ENCODE data around the gene COL4A6. TPM values are rescaled to one million over a fixed set of nuclear protein-coding genes. Genes with fewer than 3 reads are reported as not detected.

The COL4A6 gene
- total RNA-seq, 1 experiment from 2014 or later = 2.4 TPM

GRCh38 chrX:108309144-108309543 is 129.1 kb downstream of the COL4A6 start:
- BruUV-seq (replicated peaks) = no TSS peak
- intact Hi-C loops (cut with micrococcal nuclease) = no loop called here
- ChIA-PET CTCF (no interaction called here), POLR2A (no interaction called here), RAD21 (ENCODE audit: low non-redundant PET in 1 of 2, low total read pairs in 2 of 2, uncharacterized antibody in 2 of 2, unreplicated experiment in 2 of 2) (no interaction called here)
- H3K27me3 ChIP-seq (ENCODE audit: insufficient read depth, low read length) = no peaks in the 10 kb centered on the region
- DNase-seq (ENCODE audit: low read depth, low spot score) (peak; percentile 35), ATAC-seq (peak; percentile 60)
- H3K9me3 ChIP-seq (ENCODE audit: control insufficient read depth in 1 of 2, insufficient read depth in 1 of 2, low read depth in 1 of 2, low read length in 2 of 2) = no peaks in the 10 kb centered on the region
- H3K4me3 ChIP-seq (replicated peaks in 1 of 2; ENCODE audit: low read depth in 1 of 2, low read length in 2 of 2) = peak overlapping the region in 1 of 2 experiments; percentile 11; a peak in 2 of 4 replicates
- peaks cover 14 to 48% of the 10 kb centered on the region in 2 experiments for H3K4me1 ChIP-seq (ENCODE audit: control insufficient read depth in 1 of 2, insufficient read depth in 2 of 2, low read length in 2 of 2)
- no peaks in the 10 kb centered on the region for H3K36me3 ChIP-seq (ENCODE audit: control insufficient read depth in 1 of 2, insufficient read depth in 2 of 2, low read length in 2 of 2)
- H3K4me2 ChIP-seq (ENCODE audit: low read length) = peak overlapping the region; percentile 60
- H3K27ac ChIP-seq (ENCODE audit: low read depth, low read length) = 0 out of 2 replicates have a peak overlapping the region, but pooled peaks have one; percentile 18
- H3K79me2 ChIP-seq (ENCODE audit: insufficient read depth, low read length) = no peaks in the 10 kb centered on the region
- no peaks in the 10 kb centered on the region for H3K9me2 ChIP-seq (ENCODE audit: insufficient read depth)
- TF ChIP-seq ZNF274 (IDR thresholded peaks at IDR 0.05; ENCODE audit: low read depth, low read length) (no peak), SIN3A (IDR thresholded peaks at IDR 0.05; ENCODE audit: low read depth) (no peak), SP1 (IDR thresholded peaks at IDR 0.05; ENCODE audit: low read depth) (peak; percentile 14; the same call in 1 of the 2 replicates), POLR2AphosphoS5 (IDR thresholded peaks at IDR 0.05; ENCODE audit: low read depth, low read length) (no peak), CEBPB (IDR thresholded peaks at IDR 0.05; ENCODE audit: low read depth) (0 out of 2 replicates have a peak, but pooled peaks have one; percentile 9), TCF7L2 (IDR thresholded peaks at IDR 0.05; ENCODE audit: borderline replicate concordance, extremely low read depth, insufficient read depth, insufficient read length) (peak; percentile 79)
- H2AFZ ChIP-seq (ENCODE audit: low read depth, low read length, poor library complexity, severe bottlenecking) = no peak overlapping the region
- no peaks in the 10 kb centered on the region for H4K20me1 ChIP-seq (ENCODE audit: insufficient read depth)
- H3K9ac ChIP-seq (ENCODE audit: low read length) = no peak overlapping the region

DNA sequence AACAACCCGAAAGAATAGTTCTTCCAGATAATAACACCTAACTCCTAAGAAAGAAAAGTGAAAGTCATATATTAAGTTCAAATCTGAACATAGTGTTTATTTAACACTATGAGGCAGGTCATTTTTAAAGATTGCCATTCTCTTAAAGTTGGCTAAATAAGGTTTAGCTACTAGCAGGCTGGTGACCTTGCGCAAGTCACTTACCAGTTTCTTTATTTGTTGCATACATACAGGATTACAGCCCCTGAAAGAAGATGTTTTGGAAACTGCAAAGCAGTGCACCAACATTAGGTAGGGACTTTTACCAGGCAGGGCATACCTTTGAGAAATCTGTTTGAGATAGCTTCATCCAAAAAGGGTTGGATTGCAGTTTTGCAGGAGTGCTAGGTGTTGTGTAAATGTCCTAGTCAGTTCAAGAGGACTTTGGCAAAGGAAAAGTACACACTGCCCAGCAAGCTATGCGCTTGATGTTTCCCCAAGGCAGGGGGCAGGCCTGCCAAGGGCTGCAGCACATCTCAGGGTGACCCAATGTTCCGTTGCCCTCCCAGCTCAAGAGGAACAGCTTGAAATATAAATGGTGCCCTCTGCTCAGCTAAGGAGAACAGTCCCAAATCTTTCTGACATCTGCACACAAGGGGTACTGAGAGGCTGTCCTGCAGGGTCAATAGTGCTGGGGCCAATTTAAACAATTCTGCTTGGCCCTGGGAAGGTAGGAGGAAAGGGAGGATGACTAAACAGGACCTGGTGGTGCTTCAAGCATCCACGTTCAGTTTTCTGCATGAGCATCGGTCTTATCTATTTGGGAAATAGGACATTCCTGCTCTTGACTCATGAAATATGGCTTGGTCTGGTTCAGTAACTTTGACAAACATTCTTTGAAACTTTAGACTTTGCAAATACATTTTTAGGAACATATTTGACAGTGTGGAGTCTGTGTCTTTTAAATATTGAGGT is 130.8 kb downstream of the COL4A6 start:
- no peak for DNase-seq (ENCODE audit: low read depth, low spot score)
- ChIA-PET RAD21 (ENCODE audit: low non-redundant PET in 1 of 2, low total read pairs in 2 of 2, uncharacterized antibody in 2 of 2, unreplicated experiment in 2 of 2) (no interaction called here), CTCF (no interaction called here), POLR2A (no interaction called here)
- H3K9ac ChIP-seq (ENCODE audit: low read length) = no peak overlapping the region
- H3K4me3 ChIP-seq (replicated peaks in 1 of 2; ENCODE audit: low read depth in 1 of 2, low read length in 2 of 2) = no peak overlapping the region
- no TSS peak for BruUV-seq (replicated peaks)
- no peaks in the 10 kb centered on the region for H3K27me3 ChIP-seq (ENCODE audit: insufficient read depth, low read length)
- H3K79me2 ChIP-seq (ENCODE audit: insufficient read depth, low read length) = no peaks in the 10 kb centered on the region
- no peaks in the 10 kb centered on the region for H3K9me3 ChIP-seq (ENCODE audit: control insufficient read depth in 1 of 2, insufficient read depth in 1 of 2, low read depth in 1 of 2, low read length in 2 of 2)
- intact Hi-C loops (cut with micrococcal nuclease) = no loop called here
- H3K9me2 ChIP-seq (ENCODE audit: insufficient read depth) = no peaks in the 10 kb centered on the region
- H3K4me2 ChIP-seq (ENCODE audit: low read length) = no peak overlapping the region
- H4K20me1 ChIP-seq (ENCODE audit: insufficient read depth) = no peaks in the 10 kb centered on the region
- H3K27ac ChIP-seq (ENCODE audit: low read depth, low read length) = no peak overlapping the region
- H3K36me3 ChIP-seq (ENCODE audit: control insufficient read depth in 1 of 2, insufficient read depth in 2 of 2, low read length in 2 of 2) = no peaks in the 10 kb centered on the region
- H3K4me1 ChIP-seq (ENCODE audit: control insufficient read depth in 1 of 2, insufficient read depth in 2 of 2, low read length in 2 of 2) = peaks cover 5 to 34% of the 10 kb centered on the region in 2 experiments
- H2AFZ ChIP-seq (ENCODE audit: low read depth, low read length, poor library complexity, severe bottlenecking) = no peak overlapping the region
- ATAC-seq = no peak
- TF ChIP-seq TCF7L2 (IDR thresholded peaks at IDR 0.05; ENCODE audit: borderline replicate concordance, extremely low read depth, insufficient read depth, insufficient read length) (no peak), POLR2A (IDR thresholded peaks at IDR 0.05; ENCODE audit: borderline replicate concordance, extremely low read depth, insufficient read depth, insufficient read length) (no peak), SRF (IDR thresholded peaks at IDR 0.05; ENCODE audit: low read depth) (no peak), ZFX (IDR thresholded peaks at IDR 0.05) (no peak), CTCF (IDR thresholded peaks at IDR 0.05 in 2 of 3, conservative IDR thresholded peaks at IDR 0.05 in 1 of 3; ENCODE audit: borderline replicate concordance in 1 of 3, insufficient read depth in 1 of 3, low read depth in 2 of 3, low read length in 2 of 3) (no peak), CEBPB (IDR thresholded peaks at IDR 0.05; ENCODE audit: low read depth) (no peak), EGR1 (IDR thresholded peaks at IDR 0.05; ENCODE audit: low read depth) (no peak), JUND (IDR thresholded peaks at IDR 0.05) (no peak), EZH2 (IDR thresholded peaks at IDR 0.05) (no peak), RAD21 (IDR thresholded peaks at IDR 0.05; ENCODE audit: low read depth) (no peak)
- TF ChIP-seq, protein P1, sequence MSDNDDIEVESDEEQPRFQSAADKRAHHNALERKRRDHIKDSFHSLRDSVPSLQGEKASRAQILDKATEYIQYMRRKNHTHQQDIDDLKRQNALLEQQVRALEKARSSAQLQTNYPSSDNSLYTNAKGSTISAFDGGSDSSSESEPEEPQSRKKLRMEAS (IDR thresholded peaks at IDR 0.05) = no peak
- TF ChIP-seq, protein P2, sequence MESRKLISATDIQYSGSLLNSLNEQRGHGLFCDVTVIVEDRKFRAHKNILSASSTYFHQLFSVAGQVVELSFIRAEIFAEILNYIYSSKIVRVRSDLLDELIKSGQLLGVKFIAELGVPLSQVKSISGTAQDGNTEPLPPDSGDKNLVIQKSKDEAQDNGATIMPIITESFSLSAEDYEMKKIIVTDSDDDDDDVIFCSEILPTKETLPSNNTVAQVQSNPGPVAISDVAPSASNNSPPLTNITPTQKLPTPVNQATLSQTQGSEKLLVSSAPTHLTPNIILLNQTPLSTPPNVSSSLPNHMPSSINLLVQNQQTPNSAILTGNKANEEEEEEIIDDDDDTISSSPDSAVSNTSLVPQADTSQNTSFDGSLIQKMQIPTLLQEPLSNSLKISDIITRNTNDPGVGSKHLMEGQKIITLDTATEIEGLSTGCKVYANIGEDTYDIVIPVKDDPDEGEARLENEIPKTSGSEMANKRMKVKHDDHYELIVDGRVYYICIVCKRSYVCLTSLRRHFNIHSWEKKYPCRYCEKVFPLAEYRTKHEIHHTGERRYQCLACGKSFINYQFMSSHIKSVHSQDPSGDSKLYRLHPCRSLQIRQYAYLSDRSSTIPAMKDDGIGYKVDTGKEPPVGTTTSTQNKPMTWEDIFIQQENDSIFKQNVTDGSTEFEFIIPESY (IDR thresholded peaks at IDR 0.05; ENCODE audit: extremely low read depth, insufficient replicate concordance, low read length) = no peak
